WTC11 (cell line): ENCODE results near the gene EPS8L1. TPM values are rescaled to one million over a fixed set of nuclear protein-coding genes. Genes with fewer than 3 reads are reported as not detected.

ENCODE experiments used
- ATAC-seq: fragments of 200-7000 bp; cut with Tn5 transposase; 2 replicates; pipeline ENCODE4 v1.10.0; 2021; ENCODE audit warnings: mild to moderate bottlenecking, moderate library complexity
- CTCF ChIA-PET: fragments of 300-600 bp; sonication (Branson Sonifier 250); formaldehyde crosslinking; loops from one replicate; lab custom pipeline; 2021; ENCODE audit warnings: antibody characterized with exemption; lab: Charles Lee
- POLR2A ChIA-PET: fragments of 350-600 bp; sonication (Branson Sonifier 250); formaldehyde crosslinking; loops from one replicate; lab custom pipeline; 2021; ENCODE audit warnings: antibody characterized with exemption; lab: Charles Lee
- DNase-seq: peaks from one replicate; pipeline ENCODE4 v3.0.0; 2021; ENCODE audit warnings: low spot score
- H3K27ac Mint-ChIP-seq: 2 replicates; pipeline ENCODE4 v1.8.0; 2021; ENCODE audit warnings: mixed read lengths
- H3K27me3 Mint-ChIP-seq: 2 replicates; pipeline ENCODE4 v1.8.0; 2021; ENCODE audit warnings: low read depth, mild to moderate bottlenecking, moderate library complexity, mixed read lengths
- H3K36me3 Mint-ChIP-seq: 2 replicates; pipeline ENCODE4 v1.8.0; 2021; ENCODE audit warnings: mixed read lengths
- H3K4me1 Mint-ChIP-seq: 2 replicates; pipeline ENCODE4 v1.8.0; 2022; ENCODE audit warnings: mixed read lengths
- H3K4me3 Mint-ChIP-seq: 2 replicates; pipeline ENCODE4 v1.8.0; 2021; ENCODE audit warnings: mild to moderate bottlenecking, moderate library complexity, mixed read lengths
- H3K9me3 Mint-ChIP-seq: 2 replicates; pipeline ENCODE4 v1.8.0; 2021; ENCODE audit warnings: mixed read lengths
- CREB1 ChIP-seq: sonication (generic); formaldehyde crosslinking; IDR thresholded peaks from 2 replicates; pipeline ENCODE4 v1.8.0; 2023; ENCODE audit warnings: mild to moderate bottlenecking, missing genetic modification reagents
- CTCF ChIP-seq: fragments of 200-600 bp; IDR thresholded peaks from 2 replicates; pipeline ENCODE4 v1.8.0; 2022; ENCODE audit warnings: antibody characterized with exemption
- E2F1 ChIP-seq: sonication (generic); formaldehyde crosslinking; IDR thresholded peaks from 2 replicates; pipeline ENCODE4 v1.8.0; 2022; ENCODE audit warnings: mild to moderate bottlenecking, missing genetic modification reagents
- EMX1 ChIP-seq: fragments of 250-450 bp; sonication (Bioruptor Pico); IDR thresholded peaks from 2 replicates; pipeline ENCODE4 v1.8.0; 2021; ENCODE audit warnings: mild to moderate bottlenecking
- FOXP1 ChIP-seq: sonication (generic); formaldehyde crosslinking; IDR thresholded peaks from 2 replicates; pipeline ENCODE4 v1.8.0; 2022; ENCODE audit warnings: missing genetic modification reagents, mild to moderate bottlenecking, moderate library complexity, borderline replicate concordance
- HMGA2 ChIP-seq: fragments of 250-450 bp; sonication (Bioruptor Pico); IDR thresholded peaks from 2 replicates; pipeline ENCODE4 v1.4.0; 2021; ENCODE audit warnings: mild to moderate bottlenecking, moderate library complexity
- JUN ChIP-seq: sonication (generic); formaldehyde crosslinking; IDR thresholded peaks from 2 replicates; pipeline ENCODE4 v1.8.0; 2023; ENCODE audit warnings: mild to moderate bottlenecking, missing genetic modification reagents
- PRDM15 ChIP-seq: sonication (generic); formaldehyde crosslinking; IDR thresholded peaks from 2 replicates; pipeline ENCODE4 v1.8.0; 2022; ENCODE audit warnings: missing genetic modification reagents
- SOX15 ChIP-seq: fragments of 250-450 bp; sonication (Bioruptor Pico); IDR thresholded peaks from 2 replicates; pipeline ENCODE4 v1.9.0; 2021; ENCODE audit warnings: mild to moderate bottlenecking
- ZBTB43 ChIP-seq: sonication (generic); formaldehyde crosslinking; IDR thresholded peaks from 2 replicates; pipeline ENCODE4 v1.8.1; 2023; ENCODE audit warnings: mild to moderate bottlenecking, missing genetic modification reagents
- ZMAT4 ChIP-seq: fragments of 250-450 bp; sonication (Bioruptor Pico); IDR thresholded peaks from 2 replicates; pipeline ENCODE4 v1.9.0; 2021; ENCODE audit warnings: mild to moderate bottlenecking
- ZNF121 ChIP-seq: sonication (generic); formaldehyde crosslinking; IDR thresholded peaks from 2 replicates; pipeline ENCODE4 v1.8.0; 2023; ENCODE audit warnings: missing genetic modification reagents
- ZNF219 ChIP-seq: sonication (generic); formaldehyde crosslinking; IDR thresholded peaks from 2 replicates; pipeline ENCODE4 v1.8.0; 2023; ENCODE audit warnings: missing genetic modification reagents, mild to moderate bottlenecking, borderline replicate concordance
- ZNF263 ChIP-seq: sonication (generic); formaldehyde crosslinking; IDR thresholded peaks from 2 replicates; pipeline ENCODE4 v1.8.1; 2022; ENCODE audit warnings: low read depth, mild to moderate bottlenecking, moderate library complexity, missing genetic modification reagents
- ZNF423 ChIP-seq: fragments of 250-450 bp; sonication (Bioruptor Pico); IDR thresholded peaks from 2 replicates; pipeline ENCODE4 v2.1.2; 2022; ENCODE audit warnings: mild to moderate bottlenecking, moderate library complexity
- ZNF532 ChIP-seq: fragments of 250-450 bp; sonication (Bioruptor Pico); IDR thresholded peaks from 2 replicates; pipeline ENCODE4 v1.9.0; 2021; ENCODE audit warnings: mild to moderate bottlenecking, borderline replicate concordance
- ZNF671 ChIP-seq: fragments of 250-450 bp; sonication (Bioruptor Pico); IDR thresholded peaks from 2 replicates; pipeline ENCODE4 v1.8.0; 2021; ENCODE audit warnings: mild to moderate bottlenecking
- total RNA-seq: library from RNA; stranded (reverse); gene quantifications from 3 replicates; pipeline ENCODE4 v1.2.3, GENCODE V29; 2021
- TF ChIP-seq, protein P1 (sequence below): sonication (generic); formaldehyde crosslinking; IDR thresholded peaks from 2 replicates; pipeline ENCODE4 v1.8.0; 2023; ENCODE audit warnings: missing genetic modification reagents
- TF ChIP-seq, protein P2 (sequence below): sonication (generic); formaldehyde crosslinking; IDR thresholded peaks from 2 replicates; pipeline ENCODE4 v1.8.1; 2022; ENCODE audit warnings: low read depth, missing genetic modification reagents, borderline replicate concordance
- TF ChIP-seq, protein P3 (sequence below): fragments of 250-450 bp; sonication (Bioruptor Pico); IDR thresholded peaks from 2 replicates; pipeline ENCODE4 v2.1.2; 2022; ENCODE audit warnings: mild to moderate bottlenecking, moderate library complexity

The EPS8L1 gene
- total RNA-seq, 1 experiment from 2014 or later = 38.9 TPM

GRCh38 chr19:55053735-55054134, 21.9 kb upstream of the EPS8L1 start:
- no peaks in the 10 kb centered on the region for H3K27me3 Mint-ChIP-seq
- H3K4me3 Mint-ChIP-seq = no peak overlapping the region
- ChIA-PET CTCF (no interaction called here), POLR2A (no interaction called here)
- peaks cover 5% of the 10 kb centered on the region; the same call in 1 of the 2 replicates for H3K9me3 Mint-ChIP-seq
- no peaks in the 10 kb centered on the region for H3K4me1 Mint-ChIP-seq
- H3K27ac Mint-ChIP-seq = 0 out of 2 replicates have a peak overlapping the region, but pooled peaks have one; percentile 11
- H3K36me3 Mint-ChIP-seq = peaks cover 65% of the 10 kb centered on the region
- no peak for ATAC-seq
- TF ChIP-seq, protein P1, sequence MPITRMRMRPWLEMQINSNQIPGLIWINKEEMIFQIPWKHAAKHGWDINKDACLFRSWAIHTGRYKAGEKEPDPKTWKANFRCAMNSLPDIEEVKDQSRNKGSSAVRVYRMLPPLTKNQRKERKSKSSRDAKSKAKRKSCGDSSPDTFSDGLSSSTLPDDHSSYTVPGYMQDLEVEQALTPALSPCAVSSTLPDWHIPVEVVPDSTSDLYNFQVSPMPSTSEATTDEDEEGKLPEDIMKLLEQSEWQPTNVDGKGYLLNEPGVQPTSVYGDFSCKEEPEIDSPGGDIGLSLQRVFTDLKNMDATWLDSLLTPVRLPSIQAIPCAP = no peak
- TF ChIP-seq, protein P2, sequence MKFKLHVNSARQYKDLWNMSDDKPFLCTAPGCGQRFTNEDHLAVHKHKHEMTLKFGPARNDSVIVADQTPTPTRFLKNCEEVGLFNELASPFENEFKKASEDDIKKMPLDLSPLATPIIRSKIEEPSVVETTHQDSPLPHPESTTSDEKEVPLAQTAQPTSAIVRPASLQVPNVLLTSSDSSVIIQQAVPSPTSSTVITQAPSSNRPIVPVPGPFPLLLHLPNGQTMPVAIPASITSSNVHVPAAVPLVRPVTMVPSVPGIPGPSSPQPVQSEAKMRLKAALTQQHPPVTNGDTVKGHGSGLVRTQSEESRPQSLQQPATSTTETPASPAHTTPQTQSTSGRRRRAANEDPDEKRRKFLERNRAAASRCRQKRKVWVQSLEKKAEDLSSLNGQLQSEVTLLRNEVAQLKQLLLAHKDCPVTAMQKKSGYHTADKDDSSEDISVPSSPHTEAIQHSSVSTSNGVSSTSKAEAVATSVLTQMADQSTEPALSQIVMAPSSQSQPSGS (CRISPR knock-in tag) = no peak
- TF ChIP-seq SOX15 (no peak), ZNF121 (CRISPR knock-in tag) (no peak), ZNF671 (CRISPR knock-in tag) (no peak), ZNF423 (no peak), E2F1 (CRISPR knock-in tag) (no peak), ZNF263 (CRISPR knock-in tag) (no peak), CTCF (no peak), ZNF532 (no peak), ZBTB43 (no peak), HMGA2 (no peak), EMX1 (CRISPR knock-in tag) (no peak), FOXP1 (CRISPR knock-in tag) (no peak)
- TF ChIP-seq, all 79 proteins: peak for 0
- no peak for DNase-seq

DNA sequence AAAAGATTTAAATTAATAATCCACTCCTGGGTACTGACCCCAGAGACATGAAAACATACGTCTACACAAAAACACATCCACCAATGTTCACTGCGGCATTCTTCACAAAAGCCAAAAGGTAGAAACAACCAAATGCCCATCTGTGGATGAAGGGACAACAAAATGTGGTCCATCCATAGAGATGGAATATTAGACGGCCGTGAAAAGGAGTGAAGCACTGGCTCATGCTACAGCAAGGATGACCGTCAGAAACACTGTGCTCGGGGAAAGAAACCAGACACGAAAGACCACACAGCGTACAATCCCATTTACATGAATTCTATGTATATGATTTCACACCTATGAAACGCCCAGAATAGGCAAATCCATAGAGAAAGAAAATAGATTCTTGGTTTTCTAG, 18.8 kb upstream of the EPS8L1 start:
- H3K27ac Mint-ChIP-seq = no peak overlapping the region
- H3K4me3 Mint-ChIP-seq = no peak overlapping the region
- CTCF ChIA-PET = interaction anchor here (1.1 kb wide), 1 partner anchor 176 kb away, joined by 4 read pairs; no protein-coding TSS in a partner anchor
- H3K4me1 Mint-ChIP-seq = peaks cover 2% of the 10 kb centered on the region; the same call in 1 of the 2 replicates
- H3K27me3 Mint-ChIP-seq = no peaks in the 10 kb centered on the region
- H3K9me3 Mint-ChIP-seq = peaks cover 5% of the 10 kb centered on the region; the same call in 1 of the 2 replicates
- DNase-seq (no peak), ATAC-seq (no peak)
- POLR2A ChIA-PET = interaction anchor here (0.7 kb wide), 1 partner anchor 472 kb away, joined by 6 read pairs; no protein-coding TSS in a partner anchor
- H3K36me3 Mint-ChIP-seq = peaks cover 66% of the 10 kb centered on the region
- TF ChIP-seq CREB1 (CRISPR knock-in tag) (no peak), SOX15 (no peak), ZNF219 (CRISPR knock-in tag) (no peak), PRDM15 (CRISPR knock-in tag) (no peak), ZMAT4 (CRISPR knock-in tag) (no peak), JUN (CRISPR knock-in tag) (no peak)
- TF ChIP-seq, protein P3, sequence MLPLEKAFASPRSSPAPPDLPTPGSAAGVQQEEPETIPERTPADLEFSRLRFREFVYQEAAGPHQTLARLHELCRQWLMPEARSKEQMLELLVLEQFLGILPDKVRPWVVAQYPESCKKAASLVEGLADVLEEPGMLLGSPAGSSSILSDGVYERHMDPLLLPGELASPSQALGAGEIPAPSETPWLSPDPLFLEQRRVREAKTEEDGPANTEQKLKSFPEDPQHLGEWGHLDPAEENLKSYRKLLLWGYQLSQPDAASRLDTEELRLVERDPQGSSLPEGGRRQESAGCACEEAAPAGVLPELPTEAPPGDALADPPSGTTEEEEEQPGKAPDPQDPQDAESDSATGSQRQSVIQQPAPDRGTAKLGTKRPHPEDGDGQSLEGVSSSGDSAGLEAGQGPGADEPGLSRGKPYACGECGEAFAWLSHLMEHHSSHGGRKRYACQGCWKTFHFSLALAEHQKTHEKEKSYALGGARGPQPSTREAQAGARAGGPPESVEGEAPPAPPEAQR = no peak
